GM12878 (cell line): ENCODE results near the gene WNT5B. TPM values are rescaled to one million over a fixed set of nuclear protein-coding genes. Genes with fewer than 3 reads are reported as not detected.

Experiments used
- ATAC-seq: fragments of 200-7000 bp; cut with Tn5 transposase; 3 replicates; pipeline ENCODE4 v1.9.1; 2020; ENCODE audit warnings: mild to moderate bottlenecking, moderate library complexity
- BruUV-seq: library from RNA; stranded (reverse); fragments of 400-500 nt; replicated peaks from 2 replicates; lab custom pipeline; 2021; lab: Mats Ljungman, UMichigan
- CTCF ChIA-PET: fragments of 300-600 bp; sonication (Branson Sonifier 250); formaldehyde crosslinking; extraction: SDS; loops from one replicate; lab custom pipeline; 2021; ENCODE audit warnings: inconsistent platforms; lab: Yijun Ruan, JAX
- POLR2A ChIA-PET: fragments of 350-600 bp; formaldehyde crosslinking; extraction: SDS; loops from one replicate; lab custom pipeline; 2021; ENCODE audit warnings: inconsistent platforms; lab: Charles Lee
- RAD21 ChIA-PET: fragments of 300-600 bp; sonication (Branson Sonifier 250); formaldehyde crosslinking; loops from one replicate; lab custom pipeline; 2023; ENCODE audit warnings: antibody characterized with exemption; ENCODE audit not compliant: unreplicated experiment; lab: Charles Lee
- SMC1A ChIA-PET: fragments of 300-600 bp; sonication (Branson Sonifier 250); formaldehyde crosslinking; loops from one replicate; lab custom pipeline; 2023; ENCODE audit not compliant: unreplicated experiment, uncharacterized antibody; lab: Charles Lee
- DNase-seq: peaks from one replicate; pipeline ENCODE4 v3.0.0-alpha.2; 2011; ENCODE audit warnings: low read depth, low spot score
- FAIRE-seq: peaks from 3 replicates; lab custom pipeline; 2011; peaks lifted over from hg19 to GRCh38; lab: Jason Lieb, UNC
- H2AFZ ChIP-seq: 2 replicates; pipeline ENCODE4 v1.6.0; 2011; ENCODE audit warnings: low read depth, low read length, control low read depth; ENCODE audit not compliant: control insufficient read depth
- H3K27ac ChIP-seq: 2 replicates; pipeline ENCODE4 v1.5.1; 2011; ENCODE audit warnings: control low read depth; ENCODE audit not compliant: control insufficient read depth, insufficient read depth
- H3K27me3 ChIP-seq, 2 experiments: replicated peaks in 1 of 2; 2 replicates each; pipeline versions ENCODE4 v1.6.0 to v1.6.1; 2011; ENCODE audit warnings: low read length in 1 of 2; ENCODE audit not compliant: control insufficient read depth in 2 of 2, insufficient read depth in 2 of 2
- H3K36me3 ChIP-seq, 2 experiments: 2 replicates each; pipeline ENCODE4 v1.5.1; 2011; ENCODE audit warnings: low read length in 1 of 2; ENCODE audit not compliant: control insufficient read depth in 2 of 2, insufficient read depth in 2 of 2
- H3K4me1 ChIP-seq: 2 replicates; pipeline ENCODE4 v1.6.1; 2011; ENCODE audit warnings: mild to moderate bottlenecking, low read length, moderate library complexity, mixed read lengths; ENCODE audit not compliant: control insufficient read depth, insufficient read depth
- H3K4me2 ChIP-seq: 2 replicates; pipeline ENCODE4 v1.6.0; 2011; ENCODE audit warnings: control low read depth; ENCODE audit not compliant: control insufficient read depth, insufficient read depth
- H3K4me3 ChIP-seq: fragments of 200-600 bp; sonication (generic); 2 replicates; pipeline ENCODE4 v1.5.1; 2016
- H3K79me2 ChIP-seq: 2 replicates; pipeline ENCODE4 v1.6.0; 2011; ENCODE audit warnings: low read length; ENCODE audit not compliant: control insufficient read depth, insufficient read depth
- H3K9ac ChIP-seq: 2 replicates; pipeline ENCODE4 v1.8.0; 2011; ENCODE audit warnings: low read length, control low read depth, mixed read lengths; ENCODE audit not compliant: control insufficient read depth, insufficient read depth
- H3K9me3 ChIP-seq: replicated peaks from 3 replicates; pipeline ENCODE4 v1.5.1; 2011; ENCODE audit warnings: mild to moderate bottlenecking, low read length; ENCODE audit not compliant: control insufficient read depth, insufficient read depth
- H4K20me1 ChIP-seq: 2 replicates; pipeline ENCODE4 v1.6.0; 2011; ENCODE audit not compliant: control insufficient read depth, insufficient read depth
- NRF1 ChIP-seq: conservative IDR thresholded peaks from 2 replicates; pipeline ENCODE4 v1.6.1; 2011; ENCODE audit warnings: mild to moderate bottlenecking, low read depth, low read length, improper control_type of control experiment
- PML ChIP-seq: IDR thresholded peaks from 2 replicates; pipeline ENCODE4 v1.6.1; 2012; ENCODE audit warnings: low read length, inconsistent platforms
- POLR2AphosphoS5 ChIP-seq: IDR thresholded peaks from 2 replicates; pipeline ENCODE4 v1.6.1; 2011; ENCODE audit warnings: mild to moderate bottlenecking, low read length, inconsistent platforms
- RB1 ChIP-seq: fragments of 450-650 bp; formaldehyde crosslinking; IDR thresholded peaks from 2 replicates; pipeline ENCODE4 v1.6.1; 2017; ENCODE audit warnings: mild to moderate bottlenecking, borderline replicate concordance
- RBBP5 ChIP-seq: fragments of 200-600 bp; sonication (generic); conservative IDR thresholded peaks from 2 replicates; pipeline ENCODE4 v1.6.1; 2016
- SRF ChIP-seq, 2 experiments: IDR thresholded peaks; 2 replicates each; pipeline ENCODE4 v1.6.1; 2011; ENCODE audit warnings: low read depth in 2 of 2, low read length in 2 of 2, mild to moderate bottlenecking in 1 of 2, moderate library complexity in 1 of 2
- TCF12 ChIP-seq: IDR thresholded peaks from 2 replicates; pipeline ENCODE4 v1.6.1; 2011; ENCODE audit warnings: low read depth, mild to moderate bottlenecking, low read length
- WGBS: methylation state at CpG from one replicate; pipeline ENCODE4 v1.1.6; 2016; ENCODE audit warnings: low lambda C conversion rate; ENCODE audit not compliant: insufficient replicate concordance, insufficient coverage; ENCODE audit errors: missing lambda C conversion rate; 5-methylcytosine and 5-hydroxymethylcytosine counted together
- in situ Hi-C: fragments of 300-500 bp; cut with MboI; formaldehyde crosslinking; loops from 9 replicates; pipeline ENCODE4 v1.14.3; 2018; ENCODE audit warnings: mixed read lengths
- intact Hi-C: fragments of 100-400 bp; cut with micrococcal nuclease; formaldehyde crosslinking; loops from one replicate; pipeline ENCODE4 v1.14.2; 2022; ENCODE audit not compliant: unreplicated experiment
- polyA plus RNA-seq, 11 experiments: library from polyadenylated mRNA; depleted of rRNA in 4 of 11; unstranded in 6 of 11; stranded (reverse) in 5 of 11; fragments of >200 nt; fragmentation: Nextera tagmentation in 4 of 11; fragmentation: Illumina TruSeq in 1 of 11; extraction: Ambion mirVana in 4 of 11; extraction: Trizol in 1 of 11; gene quantifications; 1 replicate in 1 of 11; 2 replicates in 10 of 11; pipeline versions ENCODE4 v1.2.1 to v1.2.3, GENCODE V29; 2011 to 2016; ENCODE audit warnings: inconsistent platforms in 2 of 11, missing spikeins in 2 of 11, low read depth in 1 of 11
- total RNA-seq, 4 experiments: library from RNA; depleted of rRNA in 3 of 4; stranded (reverse); fragments of >200 nt in 3 of 4; fragmentation: Illumina TruSeq in 1 of 4; extraction: Trizol in 1 of 4; gene quantifications; 2 replicates each; pipeline versions ENCODE4 v1.2.1 to v1.2.3, GENCODE V29; 2013 to 2021
- TF ChIP-seq, protein P1 (sequence below): fragments of 150-350 bp; IDR thresholded peaks from 2 replicates; pipeline ENCODE4 v1.6.1; 2014; ENCODE audit warnings: mild to moderate bottlenecking, low read depth, low read length
- TF ChIP-seq, protein P2 (sequence below): fragments of 450-650 bp; formaldehyde crosslinking; IDR thresholded peaks from 2 replicates; pipeline ENCODE4 v1.4.0; 2020; ENCODE audit warnings: mild to moderate bottlenecking, moderate library complexity
- TF ChIP-seq, protein P3 (sequence below): IDR thresholded peaks from 2 replicates; pipeline ENCODE4 v1.6.1; 2011; ENCODE audit warnings: low read depth, low read length, improper control_type of control experiment, borderline replicate concordance

Gene WNT5B
- total and polyA plus RNA-seq, 10 of the 15 experiments (the other 5 are each of a cell fraction or from before 2014, with no cell fraction given), result 0.45 to 18.3 (median 5.4) TPM

DNA sequence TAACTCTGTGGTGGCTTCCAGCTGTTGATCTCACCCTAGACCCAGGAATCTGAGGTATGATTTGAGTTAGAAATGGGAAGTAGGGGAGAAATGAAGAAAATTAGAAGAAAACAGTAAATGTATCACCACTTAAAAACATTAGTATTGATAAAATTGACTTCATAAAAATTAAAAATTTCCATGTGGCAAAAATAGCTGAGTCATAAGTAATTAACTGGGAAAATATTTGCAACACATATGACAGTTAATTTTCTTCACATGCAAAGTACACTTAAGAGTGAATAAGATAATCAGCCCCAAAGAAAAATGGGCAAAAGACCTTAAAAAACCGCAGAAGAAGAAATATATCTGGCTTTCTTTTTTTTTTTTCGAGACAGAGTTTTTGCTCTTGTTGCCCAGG, 36.3 kb downstream of the WNT5B start:
- Histone ChIP-seq H3K79me2 (no peaks in the 10 kb centered on the region), H2AFZ (no peak overlapping the region), H3K9ac (no peak overlapping the region), H3K4me3 (no peak overlapping the region), H3K27ac (no peak overlapping the region), H4K20me1 (no peaks in the 10 kb centered on the region), H3K4me1 (peaks cover 7% of the 10 kb centered on the region), H3K9me3 (no peaks in the 10 kb centered on the region), H3K4me2 (no peak overlapping the region), H3K27me3 (no peaks in the 10 kb centered on the region), H3K36me3 (no peaks in the 10 kb centered on the region)
- ChIA-PET SMC1A (interaction anchor here (0.6 to 1.4 kb wide), 3 partner anchors 12 to 125 kb away, joined by 3 to 6 read pairs (median 4); no protein-coding TSS in a partner anchor), RAD21 (no interaction called here), POLR2A (interaction anchor here (0.7 kb wide), 1 partner anchor 25 kb away, joined by 3 read pairs; no protein-coding TSS in a partner anchor), CTCF (interaction anchor here (0.7 to 1.3 kb wide), 3 partner anchors 13 to 638 kb away, joined by 3 to 4 read pairs (median 4); no protein-coding TSS in a partner anchor)
- FAIRE-seq (no peak), DNase-seq (no peak), ATAC-seq (no peak)
- TF ChIP-seq RBBP5, result no peak
- TF ChIP-seq TCF12, result no peak
- TF ChIP-seq, protein P1, sequence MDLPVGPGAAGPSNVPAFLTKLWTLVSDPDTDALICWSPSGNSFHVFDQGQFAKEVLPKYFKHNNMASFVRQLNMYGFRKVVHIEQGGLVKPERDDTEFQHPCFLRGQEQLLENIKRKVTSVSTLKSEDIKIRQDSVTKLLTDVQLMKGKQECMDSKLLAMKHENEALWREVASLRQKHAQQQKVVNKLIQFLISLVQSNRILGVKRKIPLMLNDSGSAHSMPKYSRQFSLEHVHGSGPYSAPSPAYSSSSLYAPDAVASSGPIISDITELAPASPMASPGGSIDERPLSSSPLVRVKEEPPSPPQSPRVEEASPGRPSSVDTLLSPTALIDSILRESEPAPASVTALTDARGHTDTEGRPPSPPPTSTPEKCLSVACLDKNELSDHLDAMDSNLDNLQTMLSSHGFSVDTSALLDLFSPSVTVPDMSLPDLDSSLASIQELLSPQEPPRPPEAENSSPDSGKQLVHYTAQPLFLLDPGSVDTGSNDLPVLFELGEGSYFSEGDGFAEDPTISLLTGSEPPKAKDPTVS, result no peak
- TF ChIP-seq NRF1, result no peak
- TF ChIP-seq PML, result no peak
- no peak for TF ChIP-seq POLR2AphosphoS5
- TF ChIP-seq, protein P2, sequence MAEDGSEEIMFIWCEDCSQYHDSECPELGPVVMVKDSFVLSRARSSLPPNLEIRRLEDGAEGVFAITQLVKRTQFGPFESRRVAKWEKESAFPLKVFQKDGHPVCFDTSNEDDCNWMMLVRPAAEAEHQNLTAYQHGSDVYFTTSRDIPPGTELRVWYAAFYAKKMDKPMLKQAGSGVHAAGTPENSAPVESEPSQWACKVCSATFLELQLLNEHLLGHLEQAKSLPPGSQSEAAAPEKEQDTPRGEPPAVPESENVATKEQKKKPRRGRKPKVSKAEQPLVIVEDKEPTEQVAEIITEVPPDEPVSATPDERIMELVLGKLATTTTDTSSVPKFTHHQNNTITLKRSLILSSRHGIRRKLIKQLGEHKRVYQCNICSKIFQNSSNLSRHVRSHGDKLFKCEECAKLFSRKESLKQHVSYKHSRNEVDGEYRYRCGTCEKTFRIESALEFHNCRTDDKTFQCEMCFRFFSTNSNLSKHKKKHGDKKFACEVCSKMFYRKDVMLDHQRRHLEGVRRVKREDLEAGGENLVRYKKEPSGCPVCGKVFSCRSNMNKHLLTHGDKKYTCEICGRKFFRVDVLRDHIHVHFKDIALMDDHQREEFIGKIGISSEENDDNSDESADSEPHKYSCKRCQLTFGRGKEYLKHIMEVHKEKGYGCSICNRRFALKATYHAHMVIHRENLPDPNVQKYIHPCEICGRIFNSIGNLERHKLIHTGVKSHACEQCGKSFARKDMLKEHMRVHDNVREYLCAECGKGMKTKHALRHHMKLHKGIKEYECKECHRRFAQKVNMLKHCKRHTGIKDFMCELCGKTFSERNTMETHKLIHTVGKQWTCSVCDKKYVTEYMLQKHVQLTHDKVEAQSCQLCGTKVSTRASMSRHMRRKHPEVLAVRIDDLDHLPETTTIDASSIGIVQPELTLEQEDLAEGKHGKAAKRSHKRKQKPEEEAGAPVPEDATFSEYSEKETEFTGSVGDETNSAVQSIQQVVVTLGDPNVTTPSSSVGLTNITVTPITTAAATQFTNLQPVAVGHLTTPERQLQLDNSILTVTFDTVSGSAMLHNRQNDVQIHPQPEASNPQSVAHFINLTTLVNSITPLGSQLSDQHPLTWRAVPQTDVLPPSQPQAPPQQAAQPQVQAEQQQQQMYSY, result no peak
- no peak for TF ChIP-seq RB1
- TF ChIP-seq, protein P3, sequence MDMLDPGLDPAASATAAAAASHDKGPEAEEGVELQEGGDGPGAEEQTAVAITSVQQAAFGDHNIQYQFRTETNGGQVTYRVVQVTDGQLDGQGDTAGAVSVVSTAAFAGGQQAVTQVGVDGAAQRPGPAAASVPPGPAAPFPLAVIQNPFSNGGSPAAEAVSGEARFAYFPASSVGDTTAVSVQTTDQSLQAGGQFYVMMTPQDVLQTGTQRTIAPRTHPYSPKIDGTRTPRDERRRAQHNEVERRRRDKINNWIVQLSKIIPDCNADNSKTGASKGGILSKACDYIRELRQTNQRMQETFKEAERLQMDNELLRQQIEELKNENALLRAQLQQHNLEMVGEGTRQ, result no peak
- no peak for TF ChIP-seq SRF (IDR thresholded peaks at IDR 0.05; ENCODE audit: low read depth in 2 of 2, low read length in 2 of 2)
- BruUV-seq, result no TSS peak
- intact Hi-C loops (no loop called here), in situ Hi-C loops (no loop called here)
- WGBS, result 58% methylated on average over 2 of the region's 2 CpGs
